ENCODE results near the gene CD40. TPM values are rescaled to one million over a fixed set of nuclear protein-coding genes. Genes with fewer than 3 reads are reported as not detected.
A peak's percentile ranks its signal among the peaks of the same experiment; 100 is the strongest.

CD40 gene
- polyA plus RNA-seq (2012; rRNA removed), result not detected in 2 replicates
- 0.01 TPM in 1 of 2 replicates, not detected in the other for polyA plus RNA-seq (2012; cell fraction: cytosol; rRNA removed)
- 0.08 TPM in 1 of 2 replicates, not detected in the other for polyA plus RNA-seq (2012; cell fraction: nucleus; rRNA removed)

- Histone ChIP-seq H2AFZ (ENCODE audit: low read depth) (no peak within 1 kb of the TSS), H3K9me2 (no peaks in the 10 kb centered on the region), H3K27ac (ENCODE audit: low read depth in 2 of 2, low read length in 1 of 2) (no peak within 1 kb of the TSS), H3F3A (replicated peaks; ENCODE audit: insufficient read depth) (no peaks in the 10 kb centered on the region), H3K36me3 (replicated peaks in 1 of 2; ENCODE audit: control insufficient read depth in 1 of 2, insufficient read depth in 2 of 2, low read length in 1 of 2) (no peaks in the 10 kb centered on the region), H3K27me3 (ENCODE audit: insufficient read depth) (0 out of 2 replicates have a peak, but pooled peaks cover 5% of the 10 kb centered on the region), H3K9ac (no peak within 1 kb of the TSS), H4K20me1 (ENCODE audit: insufficient read depth) (no peaks in the 10 kb centered on the region), H3K9me3 (no peaks in the 10 kb centered on the region), H3K4me2 (no peak within 1 kb of the TSS), H3K4me3 (ENCODE audit: low read depth in 2 of 2, low read length in 1 of 2) (no peak within 1 kb of the TSS), H3K79me2 (ENCODE audit: insufficient read depth) (no peaks in the 10 kb centered on the region), H3K4me1 (ENCODE audit: control insufficient read depth in 1 of 2, insufficient read depth in 2 of 2, low read depth in 1 of 2, low read length in 1 of 2) (peaks cover 2 to 11% of the 10 kb centered on the region in 2 experiments; a peak in 2 of 4 replicates)
- TF ChIP-seq RFX5 (IDR thresholded peaks at IDR 0.05; ENCODE audit: low read length) (no peak), FOXM1 (IDR thresholded peaks at IDR 0.05; ENCODE audit: low read depth) (no peak), MEF2A (IDR thresholded peaks at IDR 0.05; ENCODE audit: borderline replicate concordance, low read depth) (no peak), JUND (IDR thresholded peaks at IDR 0.05) (no peak), RCOR1 (IDR thresholded peaks at IDR 0.05; ENCODE audit: low read length) (no peak), IRF3 (IDR thresholded peaks at IDR 0.05; ENCODE audit: low read depth, low read length) (no peak), GABPA (IDR thresholded peaks at IDR 0.05; ENCODE audit: low read depth) (no peak)
- peak; percentile 66 for DNase-seq
- ChIA-PET POLR2A (no interaction called here), CTCF (no interaction called here)
- WGBS (ENCODE audit: low lambda C conversion rate), result 82% methylated on average over 36 of the region's 40 CpGs
Observed at GRCh38 chr20:46117704-46118467, at the start of gene CD40. TSS of gene CD40 (plus strand) at chr20:46118314. CDS start at chr20:46118344, 30 bp downstream.

GRCh38 chr20:46070215-46070900 is 47.8 kb upstream of the CD40 start:
- no peak overlapping the region for H3K9ac ChIP-seq
- no peak overlapping the region for H3K4me3 ChIP-seq (ENCODE audit: low read depth in 2 of 2, low read length in 1 of 2)
- peaks cover 34% of the 10 kb centered on the region for H3K79me2 ChIP-seq (ENCODE audit: insufficient read depth)
- no peaks in the 10 kb centered on the region for H3K9me2 ChIP-seq
- no peak overlapping the region for H2AFZ ChIP-seq (ENCODE audit: low read depth)
- peaks cover 37 to 61% of the 10 kb centered on the region in 2 experiments for H3K36me3 ChIP-seq (replicated peaks in 1 of 2; ENCODE audit: control insufficient read depth in 1 of 2, insufficient read depth in 2 of 2, low read length in 1 of 2)
- POLR2A ChIA-PET, result no interaction called here
- no peaks in the 10 kb centered on the region for H3K27me3 ChIP-seq (ENCODE audit: insufficient read depth)
- H3F3A ChIP-seq (replicated peaks; ENCODE audit: insufficient read depth), result no peaks in the 10 kb centered on the region
- no peaks in the 10 kb centered on the region for H3K9me3 ChIP-seq
- H3K4me2 ChIP-seq, result peak overlapping the region; percentile 36
- CTCF ChIA-PET, result no interaction called here
- 0 out of 4 replicates have a peak, but pooled peaks cover 0 to 7% of the 10 kb centered on the region in 2 experiments for H3K4me1 ChIP-seq (ENCODE audit: control insufficient read depth in 1 of 2, insufficient read depth in 2 of 2, low read depth in 1 of 2, low read length in 1 of 2)
- TF ChIP-seq TCF12 (IDR thresholded peaks at IDR 0.05) (peak; percentile 35; the same call in 1 of the 2 replicates), RFX5 (IDR thresholded peaks at IDR 0.05; ENCODE audit: low read length) (no peak), FOSL2 (IDR thresholded peaks at IDR 0.05; ENCODE audit: borderline replicate concordance, low read depth) (peak; percentile 41; the same call in 1 of the 2 replicates)
- DNase-seq, result no peak
- H4K20me1 ChIP-seq (ENCODE audit: insufficient read depth), result peaks cover 43% of the 10 kb centered on the region; the same call in 1 of the 2 replicates
- peak overlapping the region in 1 of 2 experiments; percentile 14; a peak in 2 of 4 replicates for H3K27ac ChIP-seq (ENCODE audit: low read depth in 2 of 2, low read length in 1 of 2)
- WGBS (ENCODE audit: low lambda C conversion rate), result 97% methylated on average over 20 of the region's 20 CpGs
